ENCODE measurements around the gene TOMM7.

GRCh38 chr7:22781230-22781711 is 41.4 kb downstream of the TOMM7 start:
- TF ChIP-seq CTCF (conservative IDR thresholded peaks at IDR 0.05; ENCODE audit: low read length) (no peak), EZH2phosphoT487 (IDR thresholded peaks at IDR 0.05; ENCODE audit: borderline replicate concordance) (no peak)
